ENCODE data around the gene NPAS1.

The NPAS1 gene

GRCh38 chr19:46995492-46995891 is 24.1 kb upstream of the NPAS1 start:
- no peak overlapping the region for H3K9ac ChIP-seq (ENCODE audit: low read length)
- H3K36me3 ChIP-seq (ENCODE audit: insufficient read depth, low read length): peaks cover 45% of the 10 kb centered on the region
- H3K27me3 ChIP-seq (ENCODE audit: control insufficient read depth in 1 of 2, insufficient read depth in 2 of 2, low read length in 2 of 2): no peaks in the 10 kb centered on the region
- H3K4me1 ChIP-seq (ENCODE audit: insufficient read depth, low read length): peaks cover 6% of the 10 kb centered on the region
- no peaks in the 10 kb centered on the region for H3K9me3 ChIP-seq (ENCODE audit: low read length)
- no peak overlapping the region for H3K4me3 ChIP-seq (ENCODE audit: low read depth in 1 of 2, low read length in 2 of 2)
- no peak overlapping the region for H3K27ac ChIP-seq (ENCODE audit: low read depth, low read length)

- Histone ChIP-seq H3K9me3 (ENCODE audit: low read length) (no peaks in the 10 kb centered on the region), H3K36me3 (ENCODE audit: insufficient read depth, low read length) (peaks cover 32% of the 10 kb centered on the region), H3K9ac (ENCODE audit: low read length) (no peak overlapping the region), H3K4me1 (ENCODE audit: insufficient read depth, low read length) (no peaks in the 10 kb centered on the region), H3K27ac (ENCODE audit: low read depth, low read length) (no peak overlapping the region), H3K4me3 (ENCODE audit: low read depth in 1 of 2, low read length in 2 of 2) (no peak overlapping the region), H3K27me3 (ENCODE audit: control insufficient read depth in 1 of 2, insufficient read depth in 2 of 2, low read length in 2 of 2) (peaks cover 0 to 7% of the 10 kb centered on the region in 2 donors)
These were observed 21.1 kb upstream of the NPAS1 start for GRCh38 chr19:46998445-46999125.

GRCh38 chr19:46999377-46999776 is 20.3 kb upstream of the NPAS1 start:
- Histone ChIP-seq H3K27ac (ENCODE audit: low read depth, low read length) (no peak overlapping the region), H3K4me1 (ENCODE audit: insufficient read depth, low read length) (no peaks in the 10 kb centered on the region), H3K9ac (ENCODE audit: low read length) (no peak overlapping the region), H3K27me3 (ENCODE audit: control insufficient read depth in 1 of 2, insufficient read depth in 2 of 2, low read length in 2 of 2) (peaks cover 0 to 13% of the 10 kb centered on the region in 2 donors), H3K4me3 (ENCODE audit: low read depth in 1 of 2, low read length in 2 of 2) (no peak overlapping the region), H3K9me3 (ENCODE audit: low read length) (no peaks in the 10 kb centered on the region), H3K36me3 (ENCODE audit: insufficient read depth, low read length) (peaks cover 30% of the 10 kb centered on the region)

- Histone ChIP-seq H3K27me3 (ENCODE audit: control insufficient read depth in 1 of 2, insufficient read depth in 2 of 2, low read length in 2 of 2) (peaks cover 0 to 13% of the 10 kb centered on the region in 2 donors), H3K9me3 (ENCODE audit: low read length) (no peaks in the 10 kb centered on the region), H3K36me3 (ENCODE audit: insufficient read depth, low read length) (peaks cover 30% of the 10 kb centered on the region), H3K4me3 (ENCODE audit: low read depth in 1 of 2, low read length in 2 of 2) (no peak overlapping the region), H3K4me1 (ENCODE audit: insufficient read depth, low read length) (no peaks in the 10 kb centered on the region), H3K27ac (ENCODE audit: low read depth, low read length) (no peak overlapping the region), H3K9ac (ENCODE audit: low read length) (no peak overlapping the region)
These were observed 19.8 kb upstream of the NPAS1 start for GRCh38 chr19:46999878-47000277.

DNA sequence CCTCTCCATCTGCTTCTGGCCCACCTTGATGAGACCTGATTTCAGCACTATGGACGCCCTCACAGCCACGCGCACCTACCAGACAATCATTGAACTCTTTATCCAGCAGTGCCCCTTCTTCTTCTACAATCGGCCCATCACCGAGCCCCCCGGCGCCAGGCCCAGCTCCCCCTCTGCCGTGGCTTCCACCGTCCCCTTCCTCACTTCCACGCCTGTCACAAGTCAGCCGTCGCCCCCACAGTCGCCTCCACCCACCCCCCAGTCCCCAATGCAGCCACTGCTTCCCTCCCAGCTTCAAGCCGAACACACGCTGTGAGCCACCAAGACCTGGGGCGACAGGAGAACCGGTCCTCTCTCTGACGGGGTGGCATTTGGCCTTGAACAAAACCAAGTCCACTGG is 19.3 kb upstream of the NPAS1 start:
- Histone ChIP-seq H3K36me3 (ENCODE audit: insufficient read depth, low read length) (peaks cover 30% of the 10 kb centered on the region), H3K27me3 (ENCODE audit: control insufficient read depth in 1 of 2, insufficient read depth in 2 of 2, low read length in 2 of 2) (peaks cover 0 to 13% of the 10 kb centered on the region in 2 donors), H3K27ac (ENCODE audit: low read depth, low read length) (no peak overlapping the region), H3K9ac (ENCODE audit: low read length) (no peak overlapping the region), H3K9me3 (ENCODE audit: low read length) (no peaks in the 10 kb centered on the region), H3K4me3 (ENCODE audit: low read depth in 1 of 2, low read length in 2 of 2) (no peak overlapping the region), H3K4me1 (ENCODE audit: insufficient read depth, low read length) (no peaks in the 10 kb centered on the region)

DNA sequence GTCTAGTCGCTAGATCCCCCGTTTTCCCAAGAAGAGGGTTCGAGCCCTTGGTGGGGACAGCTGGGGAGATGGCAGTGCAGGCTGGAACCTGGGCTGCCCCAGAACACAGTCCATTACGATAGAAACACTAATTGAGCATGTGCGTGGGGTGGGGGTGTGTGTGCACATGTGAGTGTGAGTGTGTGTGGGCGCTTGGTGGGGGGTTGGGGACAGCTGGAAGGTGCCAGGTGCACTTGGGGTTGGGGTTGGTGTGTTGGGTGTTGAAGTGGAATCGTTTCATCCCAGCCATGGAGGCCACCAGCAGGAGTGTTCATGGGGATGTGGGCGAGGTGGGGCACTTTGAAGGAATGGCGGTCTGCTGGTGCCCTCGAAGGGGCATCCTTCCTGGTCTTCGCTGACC is 18.1 kb upstream of the NPAS1 start:
- H3K27me3 ChIP-seq (ENCODE audit: control insufficient read depth in 1 of 2, insufficient read depth in 2 of 2, low read length in 2 of 2): peaks cover 0 to 13% of the 10 kb centered on the region in 2 donors
- peaks cover 30% of the 10 kb centered on the region for H3K36me3 ChIP-seq (ENCODE audit: insufficient read depth, low read length)
- no peak overlapping the region for H3K9ac ChIP-seq (ENCODE audit: low read length)
- no peaks in the 10 kb centered on the region for H3K4me1 ChIP-seq (ENCODE audit: insufficient read depth, low read length)
- no peaks in the 10 kb centered on the region for H3K9me3 ChIP-seq (ENCODE audit: low read length)
- no peak overlapping the region for H3K27ac ChIP-seq (ENCODE audit: low read depth, low read length)
- no peak overlapping the region for H3K4me3 ChIP-seq (ENCODE audit: low read depth in 1 of 2, low read length in 2 of 2)

- Histone ChIP-seq H3K9me3 (ENCODE audit: low read length) (no peaks in the 10 kb centered on the region), H3K4me3 (ENCODE audit: low read depth in 1 of 2, low read length in 2 of 2) (no peak overlapping the region), H3K9ac (ENCODE audit: low read length) (no peak overlapping the region), H3K27me3 (ENCODE audit: control insufficient read depth in 1 of 2, insufficient read depth in 2 of 2, low read length in 2 of 2) (peaks cover 0 to 13% of the 10 kb centered on the region in 2 donors), H3K36me3 (ENCODE audit: insufficient read depth, low read length) (peaks cover 30% of the 10 kb centered on the region), H3K4me1 (ENCODE audit: insufficient read depth, low read length) (no peaks in the 10 kb centered on the region), H3K27ac (ENCODE audit: low read depth, low read length) (no peak overlapping the region)
These were observed 17.4 kb upstream of the NPAS1 start for GRCh38 chr19:47002106-47002766.

- no peak overlapping the region for H3K9ac ChIP-seq (ENCODE audit: low read length)
- H3K9me3 ChIP-seq (ENCODE audit: low read length): no peaks in the 10 kb centered on the region
- H3K36me3 ChIP-seq (ENCODE audit: insufficient read depth, low read length): peaks cover 25% of the 10 kb centered on the region
- H3K27ac ChIP-seq (ENCODE audit: low read depth, low read length): no peak overlapping the region
- no peaks in the 10 kb centered on the region for H3K4me1 ChIP-seq (ENCODE audit: insufficient read depth, low read length)
- H3K27me3 ChIP-seq (ENCODE audit: control insufficient read depth in 1 of 2, insufficient read depth in 2 of 2, low read length in 2 of 2): peaks cover 0 to 13% of the 10 kb centered on the region in 2 donors
- H3K4me3 ChIP-seq (ENCODE audit: low read depth in 1 of 2, low read length in 2 of 2): no peak overlapping the region
These were observed 16.6 kb upstream of the NPAS1 start for GRCh38 chr19:47002853-47003610.

GRCh38 chr19:47003611-47004465 is 15.8 kb upstream of the NPAS1 start:
- no peaks in the 10 kb centered on the region for H3K4me1 ChIP-seq (ENCODE audit: insufficient read depth, low read length)
- H3K36me3 ChIP-seq (ENCODE audit: insufficient read depth, low read length): peaks cover 22% of the 10 kb centered on the region
- H3K27me3 ChIP-seq (ENCODE audit: control insufficient read depth in 1 of 2, insufficient read depth in 2 of 2, low read length in 2 of 2): peaks cover 0 to 16% of the 10 kb centered on the region in 2 donors
- no peaks in the 10 kb centered on the region for H3K9me3 ChIP-seq (ENCODE audit: low read length)
- no peak overlapping the region for H3K4me3 ChIP-seq (ENCODE audit: low read depth in 1 of 2, low read length in 2 of 2)
- no peak overlapping the region for H3K9ac ChIP-seq (ENCODE audit: low read length)
- no peak overlapping the region for H3K27ac ChIP-seq (ENCODE audit: low read depth, low read length)

- Histone ChIP-seq H3K27ac (ENCODE audit: low read depth, low read length) (no peak overlapping the region), H3K9me3 (ENCODE audit: low read length) (no peaks in the 10 kb centered on the region), H3K4me1 (ENCODE audit: insufficient read depth, low read length) (no peaks in the 10 kb centered on the region), H3K4me3 (ENCODE audit: low read depth in 1 of 2, low read length in 2 of 2) (no peak overlapping the region), H3K9ac (ENCODE audit: low read length) (no peak overlapping the region), H3K36me3 (ENCODE audit: insufficient read depth, low read length) (peaks cover 10% of the 10 kb centered on the region), H3K27me3 (ENCODE audit: control insufficient read depth in 1 of 2, insufficient read depth in 2 of 2, low read length in 2 of 2) (peaks cover 0 to 16% of the 10 kb centered on the region in 2 donors)
These were observed 14.4 kb upstream of the NPAS1 start for GRCh38 chr19:47005164-47005641.

- no peak overlapping the region for H3K27ac ChIP-seq (ENCODE audit: low read depth, low read length)
- H3K9me3 ChIP-seq (ENCODE audit: low read length): no peaks in the 10 kb centered on the region
- H3K36me3 ChIP-seq (ENCODE audit: insufficient read depth, low read length): peaks cover 5% of the 10 kb centered on the region
- no peak overlapping the region for H3K9ac ChIP-seq (ENCODE audit: low read length)
- no peaks in the 10 kb centered on the region for H3K4me1 ChIP-seq (ENCODE audit: insufficient read depth, low read length)
- peaks cover 0 to 16% of the 10 kb centered on the region in 2 donors for H3K27me3 ChIP-seq (ENCODE audit: control insufficient read depth in 1 of 2, insufficient read depth in 2 of 2, low read length in 2 of 2)
- no peak overlapping the region for H3K4me3 ChIP-seq (ENCODE audit: low read depth in 1 of 2, low read length in 2 of 2)
These were observed 13.8 kb upstream of the NPAS1 start for GRCh38 chr19:47005873-47006272.
